ENCODE results near the gene ZFAND3. TPM values are rescaled to one million over a fixed set of nuclear protein-coding genes. Genes with fewer than 3 reads are reported as not detected.
"Not testable (repeated sequence)": the region's sequence is repeated elsewhere in the genome, so short reads cannot be mapped to it uniquely, and the experiment has no call there.

The ZFAND3 gene
- total RNA-seq, 1 donor from 2014 or later = 76.0 TPM

DNA sequence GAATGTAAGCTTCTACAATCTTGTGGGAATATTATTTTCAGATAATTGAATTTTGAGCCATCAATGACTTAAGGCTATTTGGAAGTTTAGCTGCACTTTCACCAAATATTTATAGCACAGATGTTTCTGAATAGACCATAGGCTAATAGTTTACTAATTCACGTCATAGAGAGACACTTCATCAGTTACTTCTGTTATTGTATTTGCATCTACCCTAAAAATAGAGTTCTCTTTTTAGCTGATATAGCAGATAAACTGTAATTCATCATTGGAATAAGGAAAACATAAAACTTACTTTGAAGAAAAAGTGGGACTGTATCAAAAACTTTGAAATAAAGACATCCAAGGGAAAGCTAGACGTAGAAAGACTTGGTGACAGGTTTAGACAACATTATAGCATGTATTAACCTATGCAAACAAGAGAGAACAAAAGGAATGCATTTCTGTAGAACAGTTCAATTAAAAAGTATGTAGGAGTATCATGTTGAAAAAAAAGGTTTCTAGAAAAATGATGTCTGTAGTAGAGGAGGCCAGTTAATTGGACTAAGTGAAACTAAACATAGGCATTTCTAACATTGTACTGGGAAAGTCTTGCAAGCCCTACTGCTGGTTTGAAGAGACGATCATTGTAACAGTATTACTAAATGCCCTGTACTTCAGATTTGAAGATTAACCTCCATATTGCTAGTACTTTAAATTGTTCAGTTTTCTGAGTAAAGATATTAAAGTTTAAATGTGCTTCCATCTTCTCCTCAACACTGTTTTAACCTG is 123.3 kb downstream of the ZFAND3 start:
- DNase-seq (no peak), ATAC-seq (ENCODE audit: poor library complexity) (no peak)
- intact Hi-C loops (cut with DNase I) = no loop called here

DNA sequence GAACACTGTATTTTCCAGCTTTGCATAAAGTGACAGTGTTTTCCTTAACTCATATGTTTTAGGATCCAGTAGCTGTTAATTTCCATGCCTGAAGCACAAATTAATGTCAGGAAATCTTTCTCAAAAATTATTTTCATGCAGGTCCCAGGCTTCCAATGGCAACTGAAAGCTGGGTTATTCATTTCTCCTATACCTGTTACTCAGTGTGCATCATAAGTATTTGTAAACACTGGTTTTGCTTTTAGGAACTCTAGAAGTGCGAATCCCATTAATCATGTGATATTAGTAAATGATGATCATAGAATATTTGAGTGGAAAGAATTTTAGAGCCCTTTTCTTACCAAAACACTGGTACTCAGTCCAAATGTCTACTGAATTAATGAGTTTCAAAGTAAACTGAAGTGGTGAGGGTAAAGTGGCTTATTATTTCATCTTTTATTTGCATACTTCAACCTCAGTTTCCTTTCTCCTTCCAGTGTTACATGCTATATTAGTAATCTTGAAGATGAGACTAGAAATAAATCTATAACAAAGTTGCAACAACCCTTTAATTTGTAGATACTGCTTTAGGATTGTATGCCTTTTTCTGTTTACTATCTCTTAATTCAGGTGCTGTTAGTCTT is 124.0 kb downstream of the ZFAND3 start:
- ATAC-seq (ENCODE audit: poor library complexity) (no peak), DNase-seq (no peak)
- intact Hi-C loops (cut with DNase I) = no loop called here

- ATAC-seq (ENCODE audit: poor library complexity) (no peak), DNase-seq (no peak)
- intact Hi-C loops (cut with DNase I) = no loop called here
Observed at GRCh38 chr6:37946057-37946456, 126.5 kb downstream of the ZFAND3 start.

- ATAC-seq (ENCODE audit: poor library complexity) = no peak
- DNase-seq = no peak
- intact Hi-C loops (cut with DNase I) = no loop called here
Observed at GRCh38 chr6:37947468-37947867, 127.9 kb downstream of the ZFAND3 start.

- intact Hi-C loops (cut with DNase I); ATAC-seq (ENCODE audit: poor library complexity); DNase-seq: not testable (repeated sequence)
Observed at GRCh38 chr6:37948584-37948983, 129.1 kb downstream of the ZFAND3 start.

- no peak for ATAC-seq (ENCODE audit: poor library complexity)
- intact Hi-C loops (cut with DNase I) = no loop called here
Observed at GRCh38 chr6:37952027-37952426, 132.5 kb downstream of the ZFAND3 start.

DNA sequence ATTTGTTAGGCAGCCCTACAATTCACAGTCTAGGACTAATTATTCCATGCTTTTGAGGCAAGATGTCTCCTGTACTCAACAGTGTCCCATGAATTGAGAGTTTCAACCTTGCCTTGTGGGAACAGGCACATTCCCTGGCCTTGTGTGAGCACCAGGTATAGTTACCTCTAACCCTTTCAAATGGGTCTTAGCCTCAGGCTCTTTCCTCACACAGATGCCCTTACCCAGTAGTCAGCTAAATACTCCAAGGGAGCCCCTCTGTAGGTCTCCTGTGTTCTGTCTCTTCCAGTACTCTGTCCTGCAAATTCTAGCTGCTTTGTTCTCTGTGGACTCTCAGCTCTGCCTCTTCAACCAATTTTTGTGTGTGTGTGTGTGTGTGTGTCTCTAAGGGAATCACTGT is 135.3 kb downstream of the ZFAND3 start:
- no peak for ATAC-seq (ENCODE audit: poor library complexity)
- intact Hi-C loops (cut with DNase I) = no loop called here

More at GRCh38 chr6:37952027-37952426, 132.5 kb downstream of the ZFAND3 start:
- no peak for DNase-seq

DNA sequence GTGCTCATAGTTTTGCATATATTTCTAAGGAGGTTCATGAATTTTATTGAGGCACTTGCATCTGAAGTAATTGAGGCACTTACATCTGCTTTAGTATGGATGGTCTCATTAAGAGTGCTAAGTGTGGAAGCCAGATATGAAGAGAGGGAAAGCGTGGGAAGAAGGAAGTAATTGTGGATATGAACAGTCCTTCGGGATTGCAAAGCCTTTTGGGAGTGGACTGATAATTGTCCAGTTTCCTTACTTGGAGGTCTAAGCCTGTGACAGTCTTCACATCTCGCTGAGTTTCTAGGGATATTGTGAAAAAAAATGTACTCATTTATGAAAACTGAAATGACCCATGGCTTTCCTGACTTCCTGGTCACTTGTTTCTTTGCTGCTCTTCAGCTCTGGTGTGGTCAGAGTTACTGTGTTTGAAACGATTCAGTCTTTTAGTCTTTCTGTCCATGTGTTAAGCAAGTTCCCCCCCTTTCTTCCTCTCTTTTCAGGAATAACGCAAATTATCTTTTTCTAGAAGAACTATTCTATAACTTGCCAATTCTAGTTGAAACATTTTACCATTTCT is 137.3 kb downstream of the ZFAND3 start:
- peak; percentile 52 for ATAC-seq (ENCODE audit: poor library complexity)
- intact Hi-C loops (cut with DNase I) = no loop called here
- DNase-seq = no peak

More for the DNA sequence above, 135.3 kb downstream of the ZFAND3 start:
- DNase-seq = no peak

DNA sequence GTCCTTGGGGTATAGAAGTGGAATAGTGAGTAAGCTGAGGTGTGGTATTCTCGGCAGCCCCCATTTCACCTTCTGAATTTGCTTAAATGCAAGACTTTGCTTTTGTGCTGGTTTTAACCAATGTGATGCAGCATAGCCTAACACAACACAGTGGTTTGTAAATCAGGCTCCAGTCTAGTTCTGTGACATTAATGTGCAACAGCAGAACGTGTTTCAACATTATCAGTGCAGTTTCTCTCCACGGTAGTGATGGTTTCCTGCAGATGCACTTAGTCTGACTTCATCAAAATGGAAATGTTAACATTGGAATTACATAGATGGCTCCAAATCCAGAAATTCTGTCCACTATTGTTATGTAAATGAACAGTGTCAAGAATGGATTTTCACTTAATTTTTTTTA is 139.5 kb downstream of the ZFAND3 start:
- ATAC-seq (ENCODE audit: poor library complexity) (no peak), DNase-seq (no peak)
- intact Hi-C loops (cut with DNase I) = no loop called here

- DNase-seq (no peak), ATAC-seq (ENCODE audit: poor library complexity) (no peak)
- intact Hi-C loops (cut with DNase I) = no loop called here
Observed at GRCh38 chr6:37960139-37960935, 140.8 kb downstream of the ZFAND3 start.

GRCh38 chr6:37962481-37963080 is 143.1 kb downstream of the ZFAND3 start:
- intact Hi-C loops (cut with DNase I); DNase-seq; ATAC-seq (ENCODE audit: poor library complexity): not testable (repeated sequence)

GRCh38 chr6:37965964-37966676 is 146.6 kb downstream of the ZFAND3 start:
- intact Hi-C loops (cut with DNase I) = no loop called here
- ATAC-seq (ENCODE audit: poor library complexity) = no peak
- no peak for DNase-seq

- intact Hi-C loops (cut with DNase I) = no loop called here
- ATAC-seq (ENCODE audit: poor library complexity) = no peak
- no peak for DNase-seq
Observed at GRCh38 chr6:37966801-37967200, 147.3 kb downstream of the ZFAND3 start.

- no peak for ATAC-seq (ENCODE audit: poor library complexity)
- intact Hi-C loops (cut with DNase I) = no loop called here
Observed at GRCh38 chr6:37967651-37968050, 148.1 kb downstream of the ZFAND3 start.

DNA sequence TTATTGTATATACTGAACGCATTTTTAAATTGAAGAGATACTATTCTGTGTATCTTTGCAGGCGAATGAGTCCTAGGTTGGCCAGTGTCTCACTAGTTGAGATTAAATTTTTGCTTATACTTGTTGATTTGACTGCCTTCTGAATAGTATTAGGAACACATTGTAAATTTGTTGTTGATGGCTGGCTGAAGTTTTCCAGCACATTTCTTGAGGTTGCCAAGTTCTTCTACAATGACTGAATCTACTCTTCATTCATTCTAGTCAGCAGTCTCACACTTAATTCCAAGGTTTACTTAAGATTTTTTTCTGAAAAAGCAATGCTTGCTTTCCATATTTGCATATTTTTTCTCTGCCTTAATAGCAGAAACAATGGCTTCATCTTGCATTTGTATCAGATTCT is 151.7 kb downstream of the ZFAND3 start:
- DNase-seq = no peak
- intact Hi-C loops (cut with DNase I) = no loop called here
- ATAC-seq (ENCODE audit: poor library complexity) = peak; percentile 76

More at GRCh38 chr6:37967651-37968050, 148.1 kb downstream of the ZFAND3 start:
- DNase-seq = no peak

- ATAC-seq (ENCODE audit: poor library complexity) (peak; percentile 66), DNase-seq (no peak)
- intact Hi-C loops (cut with DNase I) = no loop called here
Observed at GRCh38 chr6:37971711-37972390, 152.3 kb downstream of the ZFAND3 start.

- intact Hi-C loops (cut with DNase I) = no loop called here
- DNase-seq (no peak), ATAC-seq (ENCODE audit: poor library complexity) (no peak)
Observed at GRCh38 chr6:37972994-37973757, 153.6 kb downstream of the ZFAND3 start.

All from Right ventricle myocardium superior (tissue), 1 donor.